GM21526 (cell line): ENCODE results near the gene CCDC122.
"Not testable (repeated sequence)": the region's sequence is repeated elsewhere in the genome, so short reads cannot be mapped to it uniquely, and the experiment has no call there.

ENCODE experiments used
- ATAC-seq: cut with Tn5 transposase; IDR thresholded peaks from one replicate; pipeline ENCODE4 v1.9.1; 2021; ENCODE audit warnings: moderate library complexity; ENCODE audit not compliant: unreplicated experiment, low FRiP score

The CCDC122 gene

DNA sequence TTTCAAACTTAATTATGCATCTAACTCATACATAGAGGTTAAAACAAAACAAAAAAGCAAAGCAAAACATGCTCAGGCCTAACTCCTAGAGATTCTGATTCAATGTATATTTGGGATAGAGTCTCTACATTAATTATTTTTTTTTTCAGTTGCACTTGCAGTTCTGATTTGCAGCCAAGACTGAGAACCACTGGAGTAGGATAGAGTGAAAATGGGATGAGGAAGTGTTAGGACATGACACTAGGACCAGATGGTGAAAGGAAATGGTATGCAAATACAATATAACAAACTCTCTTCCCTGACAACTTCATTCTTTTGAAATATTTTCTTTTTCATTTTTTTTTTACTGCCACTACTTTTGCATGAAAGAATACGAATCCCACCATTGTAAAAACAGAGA, 1.8 kb downstream of the CCDC122 start:
- ATAC-seq: no peak

DNA sequence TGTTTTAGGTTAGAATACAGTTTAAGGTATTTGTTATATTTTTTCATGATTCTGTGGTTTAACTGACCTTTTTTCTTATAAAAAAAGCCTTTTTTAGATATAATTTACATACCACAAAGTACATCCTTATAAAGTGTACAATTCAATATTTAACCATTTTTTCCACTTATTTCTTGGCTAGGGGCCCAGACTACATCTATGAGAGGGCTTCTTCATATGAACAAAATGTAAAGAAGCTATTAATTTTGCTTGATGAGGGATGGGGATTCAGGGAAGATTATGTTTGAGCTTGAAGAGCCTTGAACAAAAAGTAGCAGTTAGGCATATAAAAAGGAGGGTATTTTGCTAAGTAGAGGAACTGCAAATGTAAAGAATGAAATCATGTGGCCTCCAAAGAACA, 2.2 kb downstream of the CCDC122 start:
- no peak for ATAC-seq

DNA sequence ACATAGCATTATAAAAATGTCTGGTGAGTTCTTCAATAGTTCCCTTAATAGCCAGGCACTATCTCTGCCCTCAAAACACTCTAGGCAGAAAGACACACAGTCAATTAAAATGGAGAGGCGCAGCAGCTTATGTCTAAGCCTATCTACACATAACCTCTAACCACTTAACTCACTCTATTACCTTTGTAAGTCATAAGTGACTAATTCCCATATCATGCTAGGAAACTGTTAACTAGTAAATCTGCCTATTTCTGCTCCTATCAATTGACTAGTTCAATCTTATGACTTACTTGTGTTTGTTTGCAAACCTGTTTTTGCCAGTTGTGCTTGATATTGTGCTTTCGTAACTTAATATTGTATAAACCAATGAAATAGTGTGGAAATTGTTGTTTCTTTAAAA, 3.2 kb downstream of the CCDC122 start:
- no peak for ATAC-seq

DNA sequence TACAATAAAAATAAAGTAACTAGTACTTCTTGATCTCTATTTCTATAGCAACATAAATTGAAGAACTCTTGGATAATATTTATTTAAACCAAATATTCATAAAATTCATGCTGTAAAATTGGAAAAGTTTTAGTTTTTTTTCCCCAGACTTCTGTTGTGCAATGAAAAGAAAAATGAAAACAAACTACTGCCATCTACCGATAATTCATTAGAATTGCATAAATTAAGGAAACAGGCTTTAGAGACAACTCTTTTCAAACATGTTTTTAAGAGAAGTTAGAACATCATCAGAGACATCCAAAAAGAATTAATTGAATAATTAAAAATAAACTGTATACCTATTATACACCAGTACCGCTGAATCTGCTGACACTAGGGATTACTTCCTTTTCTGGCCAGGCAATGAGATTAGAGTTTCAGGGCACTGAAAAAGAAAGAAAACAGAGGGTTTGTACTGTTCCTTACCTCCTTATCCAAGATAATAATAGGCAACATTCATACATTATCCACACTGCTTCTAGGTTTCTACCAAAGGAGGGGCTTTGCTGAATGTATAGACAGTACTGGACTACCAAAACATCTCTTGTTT, 4.9 kb downstream of the CCDC122 start:
- no peak for ATAC-seq

DNA sequence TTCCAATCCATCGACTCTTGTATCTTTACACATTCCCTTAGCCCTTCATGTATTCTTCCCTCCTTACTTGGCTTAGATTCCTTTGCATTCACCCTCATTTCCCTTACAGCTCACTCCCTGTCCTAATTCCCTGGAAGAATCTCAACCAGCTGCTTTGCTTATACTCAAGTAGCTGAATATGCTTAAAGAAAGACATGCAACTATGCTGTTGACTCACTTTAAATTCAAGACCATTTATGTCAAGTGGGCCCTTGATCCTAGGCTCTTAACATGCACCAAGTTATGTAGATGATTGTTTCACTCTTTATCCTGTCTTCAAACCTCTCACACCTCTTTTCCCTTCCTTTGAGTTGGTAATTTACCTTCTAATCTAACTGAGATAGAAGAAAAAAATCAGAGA, 7.4 kb downstream of the CCDC122 start:
- no peak for ATAC-seq

DNA sequence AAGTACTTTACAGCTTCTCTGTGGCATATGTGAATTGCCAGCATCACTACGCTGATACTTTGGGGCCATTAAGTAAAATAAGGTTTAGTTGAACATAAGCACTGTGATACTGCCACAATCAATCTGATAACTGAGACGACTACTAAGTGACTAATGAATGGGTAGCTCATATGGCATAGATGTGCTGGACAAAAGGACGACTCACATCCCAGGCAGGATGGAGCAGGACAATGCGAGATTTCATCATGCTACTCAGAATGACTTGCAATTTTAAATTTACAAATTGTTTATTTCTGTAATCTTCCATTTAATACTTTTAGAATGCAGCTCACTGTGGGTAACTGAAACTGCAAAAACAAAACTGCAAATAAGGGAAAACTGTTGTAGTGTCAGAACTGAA, 13.6 kb downstream of the CCDC122 start:
- ATAC-seq: no peak

DNA sequence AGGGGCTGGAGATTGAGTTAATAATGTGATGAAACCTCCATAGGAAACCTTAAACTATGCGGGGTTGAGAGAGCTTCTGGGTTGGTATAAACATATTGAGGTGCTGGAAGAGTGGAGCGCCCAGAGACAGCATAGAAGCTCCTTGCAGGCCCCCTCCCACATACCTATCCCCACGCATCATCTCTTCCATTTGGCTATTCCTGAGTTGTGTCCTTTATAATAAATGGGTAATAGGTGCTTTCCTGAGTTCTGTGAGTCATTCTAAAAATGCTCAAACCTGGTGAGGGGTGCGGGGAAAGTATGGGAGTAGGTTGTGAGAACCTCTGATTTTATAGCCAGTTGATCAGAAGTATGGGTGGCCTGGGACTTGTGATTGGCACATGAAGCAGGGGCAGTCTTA, 14.6 kb downstream of the CCDC122 start:
- no peak for ATAC-seq

DNA sequence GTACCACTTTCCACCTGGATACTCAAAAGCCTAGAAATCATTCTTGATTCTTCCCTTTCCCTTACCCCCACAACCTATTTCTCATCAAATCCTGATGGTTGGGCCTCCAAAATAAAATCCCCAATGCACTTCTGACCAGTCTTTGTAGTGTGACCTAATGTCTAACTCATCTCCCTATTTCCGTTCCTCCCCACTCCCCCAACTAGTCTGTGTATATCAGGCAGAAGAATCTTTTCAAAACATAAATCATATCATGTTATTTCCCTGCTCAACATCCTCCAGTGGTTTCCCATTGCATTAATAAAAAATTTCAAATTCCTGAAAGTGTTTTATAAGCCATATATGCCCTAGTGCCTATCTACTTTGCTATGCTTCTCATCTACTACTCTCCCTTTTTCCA, 17.7 kb downstream of the CCDC122 start:
- no peak for ATAC-seq

DNA sequence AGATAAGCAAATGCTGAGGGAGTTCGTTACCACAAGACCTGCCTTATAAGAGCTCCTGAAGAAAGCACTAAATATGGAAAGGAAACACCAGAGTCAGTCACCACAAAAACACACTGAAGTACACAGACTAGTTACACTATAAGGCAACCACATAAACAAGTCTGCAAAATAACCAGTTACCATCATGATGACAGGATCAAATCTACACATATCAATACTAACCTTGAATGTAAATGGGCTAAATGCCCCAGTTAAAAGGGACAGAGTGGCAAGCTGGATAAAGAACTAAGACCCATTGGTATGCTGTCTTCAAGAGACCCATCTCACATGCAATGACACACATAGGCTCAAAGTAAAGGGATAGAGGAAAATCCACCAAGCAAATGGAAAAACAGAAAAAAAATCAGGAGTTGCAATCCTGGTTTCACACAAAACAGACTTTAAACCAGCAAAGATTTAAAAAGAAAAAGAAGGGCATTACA, 26.6 kb downstream of the CCDC122 start:
- ATAC-seq: no peak

DNA sequence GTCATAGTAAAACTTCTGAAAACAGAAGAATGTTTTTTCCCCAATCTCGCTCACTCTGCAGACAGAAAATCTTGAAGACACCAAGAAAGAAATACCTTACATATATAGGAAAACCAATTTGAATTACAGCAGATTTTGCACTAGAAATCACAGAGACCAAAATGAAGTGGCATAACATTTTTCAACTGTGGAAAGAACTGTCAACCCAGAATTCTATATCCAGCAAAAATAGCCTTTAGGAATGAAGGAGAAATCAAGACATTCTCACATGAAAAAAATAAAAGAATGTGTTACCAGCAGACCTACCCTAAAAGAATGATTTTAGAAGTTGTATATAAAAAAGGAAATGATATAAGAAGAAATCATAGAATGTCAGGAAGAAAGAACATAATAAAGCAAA, 28.7 kb downstream of the CCDC122 start:
- ATAC-seq: no peak

DNA sequence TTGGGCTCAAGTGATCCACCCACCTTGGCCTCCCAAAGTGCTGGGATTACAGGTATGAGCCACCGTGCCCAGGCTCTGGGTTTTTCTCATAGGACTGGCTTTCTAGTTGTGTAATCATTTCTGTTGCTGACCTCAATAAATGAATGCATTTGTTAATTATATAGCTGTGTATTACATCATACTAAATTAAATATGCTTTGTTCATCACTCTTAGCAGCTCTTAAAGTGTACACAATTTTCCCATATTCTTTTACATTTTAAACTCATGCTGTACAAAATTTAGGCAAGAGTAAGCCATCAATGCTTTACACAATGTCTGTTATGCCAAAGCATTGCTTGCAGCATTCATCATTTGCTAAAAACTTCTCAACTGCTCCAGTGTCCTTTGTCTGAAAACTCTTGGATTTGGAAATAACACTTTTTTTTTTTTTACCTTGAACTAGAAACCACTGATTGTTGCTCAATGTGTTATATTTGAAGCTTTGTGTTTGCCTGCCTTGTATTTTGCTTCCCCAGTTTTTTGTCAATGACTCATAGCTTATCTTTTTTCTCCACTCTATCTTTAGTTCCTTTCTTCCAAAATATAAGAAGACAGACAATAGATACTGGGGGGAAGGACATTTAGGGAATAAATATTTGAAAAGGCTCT, 31.4 kb downstream of the CCDC122 start:
- ATAC-seq: no peak

DNA sequence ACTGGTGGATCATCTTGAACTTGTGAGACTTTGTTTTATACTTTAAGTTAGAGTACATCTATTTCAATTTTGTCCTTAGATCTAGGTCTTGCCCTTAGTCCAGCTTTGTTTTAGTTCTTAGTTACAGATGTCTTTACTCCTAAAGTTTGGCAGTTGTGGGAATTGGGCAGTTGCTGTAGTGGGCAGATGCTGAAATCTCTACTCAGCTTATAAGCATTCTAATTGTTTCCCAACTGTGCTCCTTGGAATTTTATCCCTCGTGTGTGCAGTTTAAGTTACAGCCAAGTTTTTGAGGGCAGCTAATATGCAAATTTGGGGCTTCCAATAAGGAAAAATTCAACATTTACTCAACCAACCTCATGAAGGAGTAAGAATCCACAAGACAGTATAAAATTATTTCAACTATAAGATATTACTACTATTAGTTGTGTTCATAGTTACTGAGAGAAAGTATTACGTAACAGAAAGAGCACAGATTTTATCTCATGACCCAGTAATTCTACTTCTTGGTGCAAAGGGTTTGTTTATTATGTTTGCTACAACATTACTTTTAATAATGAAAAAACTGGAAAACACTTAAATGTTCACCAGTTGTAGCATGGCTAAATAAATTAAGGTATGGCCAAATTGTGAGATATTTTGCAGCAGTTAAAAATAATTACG, 32.9 kb downstream of the CCDC122 start:
- no peak for ATAC-seq

DNA sequence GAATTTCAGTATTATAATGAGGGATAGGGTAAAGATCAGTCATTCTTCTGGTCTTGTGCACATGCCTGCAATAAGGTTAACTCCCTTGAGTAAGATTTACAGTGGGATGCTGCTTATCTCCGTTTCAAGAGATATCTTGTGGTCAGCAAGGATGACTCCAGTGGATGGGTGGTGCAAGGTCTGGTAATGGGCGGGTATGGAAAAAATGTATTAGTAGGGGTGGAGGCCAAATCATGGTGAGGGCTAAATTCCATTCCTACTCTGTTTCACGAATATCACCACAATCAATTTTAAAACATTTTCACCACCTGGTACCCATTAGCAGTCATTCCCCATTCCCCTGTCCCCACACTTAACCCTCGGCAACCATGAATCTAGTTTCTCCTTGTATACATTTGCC, 40.6 kb downstream of the CCDC122 start:
- ATAC-seq: no peak

DNA sequence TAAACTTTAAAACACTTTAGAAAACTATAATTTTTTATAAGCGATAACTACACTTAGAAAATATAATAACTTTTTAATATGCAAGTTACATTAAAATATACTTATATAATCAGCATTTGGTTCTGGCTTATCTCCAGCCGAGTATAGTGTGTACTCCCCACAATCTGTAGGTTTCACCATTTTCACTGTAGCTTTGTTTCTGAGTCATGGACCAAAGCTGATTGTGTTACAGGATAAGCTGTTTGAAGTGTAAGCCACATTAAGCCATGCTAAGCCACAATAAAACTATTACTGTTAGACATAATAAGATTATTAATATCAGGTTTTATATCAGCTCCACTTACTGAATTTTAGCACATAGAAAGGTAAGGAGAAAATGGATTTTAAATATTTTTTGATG, 43.8 kb downstream of the CCDC122 start:
- no peak for ATAC-seq

DNA sequence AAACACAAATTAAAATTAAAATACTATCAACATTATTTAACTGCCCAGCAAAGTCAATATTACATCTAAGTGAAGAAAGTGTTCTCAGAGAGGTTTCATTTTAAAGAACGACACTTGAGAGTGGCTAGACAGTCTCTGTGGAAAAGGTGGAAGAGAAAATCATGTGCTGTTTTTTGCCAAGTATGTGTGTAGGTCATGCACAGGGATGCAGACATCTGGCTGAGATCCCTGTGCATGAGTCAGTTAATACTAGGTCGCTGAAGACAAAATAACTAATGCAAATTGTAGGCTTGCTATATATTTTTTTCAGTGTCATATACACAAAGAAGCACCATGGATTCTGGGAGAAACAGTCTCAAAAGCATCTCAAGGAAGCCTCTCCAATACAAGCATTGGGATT, 48.5 kb downstream of the CCDC122 start:
- no peak for ATAC-seq

DNA sequence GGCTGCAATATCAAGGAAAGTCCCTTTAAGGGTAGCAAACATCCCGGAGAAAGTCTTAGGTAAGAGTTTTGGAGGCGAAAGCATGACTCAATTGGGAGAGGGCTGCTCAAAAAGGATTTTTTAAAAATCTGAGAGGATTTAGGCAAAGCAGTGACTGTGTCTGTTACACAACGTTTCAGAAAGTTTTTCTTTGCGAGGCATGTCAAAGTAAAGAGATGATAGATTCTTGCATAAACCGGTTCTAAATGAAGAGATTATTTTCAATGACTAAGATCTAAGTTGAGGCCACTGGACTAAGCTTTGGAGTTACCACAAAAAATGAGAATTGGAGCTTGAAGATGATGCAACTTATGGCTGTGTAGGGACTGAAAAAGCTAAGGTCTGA, 49.1 kb downstream of the CCDC122 start:
- no peak for ATAC-seq

DNA sequence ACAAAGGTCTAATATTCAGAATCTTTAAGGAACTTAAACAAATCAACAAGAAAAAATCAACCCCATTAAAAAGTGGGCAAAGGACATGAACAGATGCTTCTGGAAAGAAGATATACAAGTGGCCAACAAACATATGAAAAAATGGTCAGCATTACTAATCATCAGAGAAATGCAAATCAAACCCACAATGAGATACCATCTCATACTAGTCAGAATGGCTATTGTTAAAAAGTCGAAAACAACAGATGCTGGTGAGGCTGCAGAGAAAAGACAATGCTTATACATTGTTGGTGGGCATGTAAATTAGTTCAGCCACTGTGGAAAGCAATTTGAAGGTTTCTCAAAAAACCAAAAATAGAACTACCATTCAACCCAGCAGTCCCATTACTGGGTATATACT, 54.9 kb downstream of the CCDC122 start:
- ATAC-seq: not testable (repeated sequence)

DNA sequence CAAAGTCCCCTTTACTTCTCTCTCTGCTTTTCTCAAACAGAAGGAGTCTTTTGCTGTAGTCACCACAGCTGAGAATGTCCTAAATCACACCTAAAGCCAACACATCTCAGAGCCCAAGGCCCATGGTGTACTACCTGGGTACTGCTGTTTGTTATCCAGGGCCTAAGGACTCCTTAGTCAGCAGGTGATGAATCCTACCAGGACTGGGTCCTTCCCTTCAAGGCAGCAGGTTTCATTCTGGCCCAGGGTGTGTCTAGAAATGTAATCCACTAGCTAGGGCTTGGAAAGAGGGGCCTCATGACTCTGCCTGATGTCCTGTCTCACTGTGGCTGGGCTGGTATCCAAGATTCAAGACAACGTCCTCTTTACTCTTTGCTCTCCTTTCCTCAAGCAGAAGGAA, 56.6 kb downstream of the CCDC122 start:
- ATAC-seq: no peak

DNA sequence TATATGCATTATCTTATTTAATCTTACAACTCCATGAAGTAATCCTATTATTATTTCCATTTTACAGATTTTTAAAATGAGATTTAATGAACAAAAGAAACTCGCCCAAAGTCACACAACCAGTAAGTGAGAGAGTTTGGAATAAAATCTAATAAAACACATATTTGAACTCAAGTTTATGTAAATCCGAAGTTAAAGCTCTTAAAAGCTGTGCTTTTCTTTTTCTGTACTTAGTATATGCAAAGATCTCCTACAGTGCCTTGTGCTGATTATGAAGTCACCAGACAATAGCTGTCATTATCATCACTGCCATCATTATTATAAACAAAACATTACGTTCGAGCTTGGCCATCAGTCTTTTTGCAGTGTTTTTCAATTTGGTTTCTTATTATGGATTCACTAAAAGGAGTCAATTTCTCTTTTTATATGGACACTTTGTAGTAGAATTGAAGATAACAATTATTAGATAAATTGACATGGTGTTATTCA, 63.1 kb downstream of the CCDC122 start:
- ATAC-seq: no peak

DNA sequence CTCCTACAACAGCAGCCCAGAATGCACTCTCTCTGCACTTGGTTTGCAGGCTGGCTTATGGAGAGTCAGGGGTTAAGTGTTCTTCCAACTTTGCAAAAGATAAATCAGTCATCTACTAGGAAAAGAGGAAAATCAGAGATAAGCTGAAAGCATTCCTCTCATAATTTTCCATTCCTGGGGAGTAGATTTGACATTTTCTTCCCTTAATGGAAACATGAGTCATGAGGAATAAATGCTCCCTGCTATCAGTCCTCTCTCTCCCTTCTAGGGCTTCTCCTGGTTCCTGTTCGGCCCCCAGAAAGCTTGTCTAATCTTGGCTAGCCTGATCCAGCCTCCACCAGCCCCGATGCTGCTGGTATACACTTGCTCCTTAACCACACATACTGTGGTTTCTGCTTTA, 64.3 kb downstream of the CCDC122 start:
- ATAC-seq: no peak

DNA sequence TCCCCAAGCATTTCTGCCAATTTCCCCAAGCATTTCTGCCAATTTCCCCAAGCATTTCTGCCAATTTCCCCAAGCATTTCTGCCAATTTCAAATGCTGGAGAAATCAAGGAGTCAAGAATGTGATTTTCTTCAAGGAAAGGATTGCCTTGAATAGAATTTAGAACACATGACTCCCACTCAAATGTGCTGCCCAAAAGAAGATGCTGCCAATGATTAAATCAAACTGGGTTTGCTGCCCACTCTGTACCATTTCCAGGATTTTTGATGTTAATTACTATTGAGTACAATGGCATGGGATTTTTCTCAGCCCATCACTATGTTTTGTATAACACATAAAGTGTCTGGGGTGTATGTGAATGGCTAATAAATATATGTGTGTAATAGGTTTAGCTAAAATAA, 70.9 kb downstream of the CCDC122 start:
- no peak for ATAC-seq

DNA sequence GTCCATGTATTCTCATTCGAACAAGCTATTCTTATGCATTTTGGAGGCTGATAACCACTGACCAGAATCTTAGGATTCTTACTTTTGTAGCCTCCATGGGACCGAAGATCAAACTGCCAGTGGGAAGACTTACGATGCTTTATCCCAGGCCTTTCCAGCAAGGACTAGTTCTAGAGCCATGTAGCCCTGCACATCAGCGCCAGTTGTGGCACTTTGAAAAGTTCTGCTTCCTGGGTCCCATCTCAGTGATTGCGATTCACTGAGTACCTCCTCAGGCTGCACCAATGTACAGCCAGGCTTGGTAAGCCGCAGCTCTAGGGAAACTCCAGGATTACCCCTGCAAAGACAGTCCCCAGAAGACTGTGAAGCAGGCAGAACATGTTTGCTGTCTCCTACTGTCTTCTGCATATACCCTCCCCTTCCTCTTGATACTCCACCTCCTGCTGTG, 73.8 kb downstream of the CCDC122 start:
- ATAC-seq: no peak
